Endothelial cell of umbilical vein (primary cell): ENCODE measurements around the gene MMRN2.

ENCODE experiments used
- EZH2 ChIP-seq: IDR thresholded peaks from 2 replicates; pipeline ENCODE4 v1.6.1; 2012; ENCODE audit warnings: borderline replicate concordance, low read depth, mild to moderate bottlenecking, moderate library complexity, low read length, inconsistent platforms; ENCODE audit not compliant: severe bottlenecking
- FOS ChIP-seq: IDR thresholded peaks from 2 replicates; pipeline ENCODE4 v1.6.1; 2011; ENCODE audit warnings: mild to moderate bottlenecking, low read length, moderate library complexity, borderline replicate concordance; ENCODE audit not compliant: insufficient read depth
- GATA2 ChIP-seq: IDR thresholded peaks from 2 replicates; pipeline ENCODE4 v1.7.0; 2011; ENCODE audit warnings: low read depth, mild to moderate bottlenecking, moderate library complexity, mixed read lengths, low read length; ENCODE audit not compliant: insufficient read length, insufficient read depth
- JUN ChIP-seq: IDR thresholded peaks from 2 replicates; pipeline ENCODE4 v1.6.1; 2011; ENCODE audit warnings: borderline replicate concordance, low read depth; ENCODE audit not compliant: insufficient read length, insufficient read depth
- MAX ChIP-seq: IDR thresholded peaks from 2 replicates; pipeline ENCODE4 v1.6.1; 2011; ENCODE audit not compliant: insufficient read depth, insufficient read length
- MYC ChIP-seq: IDR thresholded peaks from one replicate; pipeline ENCODE4 v1.6.1; 2011; ENCODE audit warnings: mild to moderate bottlenecking, low read depth, low read length
- POLR2A ChIP-seq: IDR thresholded peaks from 2 replicates; pipeline ENCODE4 v1.6.1; 2012; ENCODE audit warnings: low read depth, mild to moderate bottlenecking, control low read depth, low read length
- POLR2AphosphoS5 ChIP-seq: IDR thresholded peaks from 2 replicates; pipeline ENCODE4 v1.6.1; 2012; ENCODE audit warnings: low read depth, mild to moderate bottlenecking, control low read depth, low read length, moderate library complexity; ENCODE audit not compliant: insufficient read depth
- TF ChIP-seq, protein P1 (sequence below), 2 donors: IDR thresholded peaks; 1 replicate in 1 of 2; 2 replicates in 1 of 2; pipeline ENCODE4 v1.5.1; 2011; ENCODE audit warnings: low read length in 2 of 2, mild to moderate bottlenecking in 2 of 2, moderate library complexity in 2 of 2, control low read depth in 1 of 2, inconsistent platforms in 1 of 2, low read depth in 1 of 2; ENCODE audit not compliant: insufficient read depth in 1 of 2; ENCODE audit errors: extremely low read depth in 1 of 2

- TF ChIP-seq MAX = no peak
- TF ChIP-seq POLR2AphosphoS5 = no peak
- no peak for TF ChIP-seq EZH2
- no peak for TF ChIP-seq POLR2A
- TF ChIP-seq, protein P1, sequence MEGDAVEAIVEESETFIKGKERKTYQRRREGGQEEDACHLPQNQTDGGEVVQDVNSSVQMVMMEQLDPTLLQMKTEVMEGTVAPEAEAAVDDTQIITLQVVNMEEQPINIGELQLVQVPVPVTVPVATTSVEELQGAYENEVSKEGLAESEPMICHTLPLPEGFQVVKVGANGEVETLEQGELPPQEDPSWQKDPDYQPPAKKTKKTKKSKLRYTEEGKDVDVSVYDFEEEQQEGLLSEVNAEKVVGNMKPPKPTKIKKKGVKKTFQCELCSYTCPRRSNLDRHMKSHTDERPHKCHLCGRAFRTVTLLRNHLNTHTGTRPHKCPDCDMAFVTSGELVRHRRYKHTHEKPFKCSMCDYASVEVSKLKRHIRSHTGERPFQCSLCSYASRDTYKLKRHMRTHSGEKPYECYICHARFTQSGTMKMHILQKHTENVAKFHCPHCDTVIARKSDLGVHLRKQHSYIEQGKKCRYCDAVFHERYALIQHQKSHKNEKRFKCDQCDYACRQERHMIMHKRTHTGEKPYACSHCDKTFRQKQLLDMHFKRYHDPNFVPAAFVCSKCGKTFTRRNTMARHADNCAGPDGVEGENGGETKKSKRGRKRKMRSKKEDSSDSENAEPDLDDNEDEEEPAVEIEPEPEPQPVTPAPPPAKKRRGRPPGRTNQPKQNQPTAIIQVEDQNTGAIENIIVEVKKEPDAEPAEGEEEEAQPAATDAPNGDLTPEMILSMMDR (IDR thresholded peaks at IDR 0.05; ENCODE audit: extremely low read depth in 1 of 2, insufficient read depth in 1 of 2, low read depth in 1 of 2, low read length in 2 of 2) = no peak
- TF ChIP-seq MYC = no peak
- no peak for TF ChIP-seq JUN
- no peak for TF ChIP-seq GATA2
- no peak for TF ChIP-seq FOS
Observed at GRCh38 chr10:86900955-86901354, 56.5 kb downstream of the MMRN2 start.
